Measurements from ENCODE around the gene CCR5.

Gene CCR5

GRCh38 chr3:46406443-46406787 is 35.7 kb downstream of the CCR5 start:
- Histone ChIP-seq H3K9ac (ENCODE audit: low read length) (peak overlapping the region; percentile 79), H3K36me3 (ENCODE audit: control insufficient read depth, insufficient read depth, low read length) (no peaks in the 10 kb centered on the region), H3K4me1 (ENCODE audit: control insufficient read depth, insufficient read depth, low read length) (peaks cover 34% of the 10 kb centered on the region), H3K4me3 (ENCODE audit: low read length) (peak overlapping the region; percentile 56), H3K9me3 (ENCODE audit: control insufficient read depth, low read length) (no peaks in the 10 kb centered on the region), H3K27me3 (ENCODE audit: control insufficient read depth, insufficient read depth, low read length) (no peaks in the 10 kb centered on the region)

GRCh38 chr3:46406788-46407611 is 36.3 kb downstream of the CCR5 start, which contains the start of the genes CCR5AS and CCRL2:
Gene CCR5AS (minus strand): TSS chr3:46407066.
Gene CCRL2 (plus strand): TSS chr3:46407259. CDS start chr3:46408080, 821 bp downstream.
- peak within 1 kb of the TSS; percentile 56 for H3K4me3 ChIP-seq (ENCODE audit: low read length)
- peaks cover 34% of the 10 kb centered on the region for H3K4me1 ChIP-seq (ENCODE audit: control insufficient read depth, insufficient read depth, low read length)
- H3K9me3 ChIP-seq (ENCODE audit: control insufficient read depth, low read length) = no peaks in the 10 kb centered on the region
- no peaks in the 10 kb centered on the region for H3K27me3 ChIP-seq (ENCODE audit: control insufficient read depth, insufficient read depth, low read length)
- peak within 1 kb of the TSS; percentile 79 for H3K9ac ChIP-seq (ENCODE audit: low read length)
- H3K36me3 ChIP-seq (ENCODE audit: control insufficient read depth, insufficient read depth, low read length) = no peaks in the 10 kb centered on the region

- H3K27me3 ChIP-seq (ENCODE audit: control insufficient read depth, insufficient read depth, low read length) = no peaks in the 10 kb centered on the region
- peak overlapping the region; percentile 56 for H3K4me3 ChIP-seq (ENCODE audit: low read length)
- H3K9ac ChIP-seq (ENCODE audit: low read length) = peak overlapping the region; percentile 79
- H3K36me3 ChIP-seq (ENCODE audit: control insufficient read depth, insufficient read depth, low read length) = no peaks in the 10 kb centered on the region
- H3K4me1 ChIP-seq (ENCODE audit: control insufficient read depth, insufficient read depth, low read length) = peaks cover 34% of the 10 kb centered on the region
- H3K9me3 ChIP-seq (ENCODE audit: control insufficient read depth, low read length) = no peaks in the 10 kb centered on the region
Measured at GRCh38 chr3:46407970-46408369, 37.2 kb downstream of the CCR5 start.

GRCh38 chr3:46408853-46409252 is 38.1 kb downstream of the CCR5 start:
- no peaks in the 10 kb centered on the region for H3K27me3 ChIP-seq (ENCODE audit: control insufficient read depth, insufficient read depth, low read length)
- no peaks in the 10 kb centered on the region for H3K36me3 ChIP-seq (ENCODE audit: control insufficient read depth, insufficient read depth, low read length)
- no peak overlapping the region for H3K4me3 ChIP-seq (ENCODE audit: low read length)
- H3K9ac ChIP-seq (ENCODE audit: low read length) = no peak overlapping the region
- H3K9me3 ChIP-seq (ENCODE audit: control insufficient read depth, low read length) = no peaks in the 10 kb centered on the region
- peaks cover 34% of the 10 kb centered on the region for H3K4me1 ChIP-seq (ENCODE audit: control insufficient read depth, insufficient read depth, low read length)

GRCh38 chr3:46409739-46410489 is 39.2 kb downstream of the CCR5 start:
- H3K36me3 ChIP-seq (ENCODE audit: control insufficient read depth, insufficient read depth, low read length) = no peaks in the 10 kb centered on the region
- no peaks in the 10 kb centered on the region for H3K27me3 ChIP-seq (ENCODE audit: control insufficient read depth, insufficient read depth, low read length)
- H3K9me3 ChIP-seq (ENCODE audit: control insufficient read depth, low read length) = no peaks in the 10 kb centered on the region
- no peak overlapping the region for H3K4me3 ChIP-seq (ENCODE audit: low read length)
- no peak overlapping the region for H3K9ac ChIP-seq (ENCODE audit: low read length)
- H3K4me1 ChIP-seq (ENCODE audit: control insufficient read depth, insufficient read depth, low read length) = peaks cover 28% of the 10 kb centered on the region

GRCh38 chr3:46410669-46411068 is 39.9 kb downstream of the CCR5 start:
- Histone ChIP-seq H3K36me3 (ENCODE audit: control insufficient read depth, insufficient read depth, low read length) (no peaks in the 10 kb centered on the region), H3K27me3 (ENCODE audit: control insufficient read depth, insufficient read depth, low read length) (no peaks in the 10 kb centered on the region), H3K9me3 (ENCODE audit: control insufficient read depth, low read length) (no peaks in the 10 kb centered on the region), H3K9ac (ENCODE audit: low read length) (no peak overlapping the region), H3K4me3 (ENCODE audit: low read length) (no peak overlapping the region), H3K4me1 (ENCODE audit: control insufficient read depth, insufficient read depth, low read length) (peaks cover 21% of the 10 kb centered on the region)

- H3K9ac ChIP-seq (ENCODE audit: low read length) = no peak overlapping the region
- H3K36me3 ChIP-seq (ENCODE audit: control insufficient read depth, insufficient read depth, low read length) = no peaks in the 10 kb centered on the region
- no peaks in the 10 kb centered on the region for H3K9me3 ChIP-seq (ENCODE audit: control insufficient read depth, low read length)
- no peak overlapping the region for H3K4me3 ChIP-seq (ENCODE audit: low read length)
- peaks cover 18% of the 10 kb centered on the region for H3K4me1 ChIP-seq (ENCODE audit: control insufficient read depth, insufficient read depth, low read length)
- no peaks in the 10 kb centered on the region for H3K27me3 ChIP-seq (ENCODE audit: control insufficient read depth, insufficient read depth, low read length)
Measured at GRCh38 chr3:46411271-46411670, 40.5 kb downstream of the CCR5 start.

GRCh38 chr3:46412786-46413298 is 42.1 kb downstream of the CCR5 start:
- H3K4me1 ChIP-seq (ENCODE audit: control insufficient read depth, insufficient read depth, low read length) = peaks cover 14% of the 10 kb centered on the region
- H3K4me3 ChIP-seq (ENCODE audit: low read length) = no peak overlapping the region
- H3K9ac ChIP-seq (ENCODE audit: low read length) = no peak overlapping the region
- H3K36me3 ChIP-seq (ENCODE audit: control insufficient read depth, insufficient read depth, low read length) = no peaks in the 10 kb centered on the region
- no peaks in the 10 kb centered on the region for H3K9me3 ChIP-seq (ENCODE audit: control insufficient read depth, low read length)
- H3K27me3 ChIP-seq (ENCODE audit: control insufficient read depth, insufficient read depth, low read length) = no peaks in the 10 kb centered on the region

GRCh38 chr3:46413951-46414350 is 43.2 kb downstream of the CCR5 start:
- Histone ChIP-seq H3K27me3 (ENCODE audit: control insufficient read depth, insufficient read depth, low read length) (no peaks in the 10 kb centered on the region), H3K9me3 (ENCODE audit: control insufficient read depth, low read length) (no peaks in the 10 kb centered on the region), H3K9ac (ENCODE audit: low read length) (no peak overlapping the region), H3K36me3 (ENCODE audit: control insufficient read depth, insufficient read depth, low read length) (no peaks in the 10 kb centered on the region), H3K4me1 (ENCODE audit: control insufficient read depth, insufficient read depth, low read length) (peaks cover 8% of the 10 kb centered on the region), H3K4me3 (ENCODE audit: low read length) (no peak overlapping the region)

GRCh38 chr3:46414739-46415138 is 44.0 kb downstream of the CCR5 start:
- no peaks in the 10 kb centered on the region for H3K36me3 ChIP-seq (ENCODE audit: control insufficient read depth, insufficient read depth, low read length)
- H3K4me3 ChIP-seq (ENCODE audit: low read length) = no peak overlapping the region
- H3K27me3 ChIP-seq (ENCODE audit: control insufficient read depth, insufficient read depth, low read length) = no peaks in the 10 kb centered on the region
- no peaks in the 10 kb centered on the region for H3K9me3 ChIP-seq (ENCODE audit: control insufficient read depth, low read length)
- H3K9ac ChIP-seq (ENCODE audit: low read length) = no peak overlapping the region
- peaks cover 8% of the 10 kb centered on the region for H3K4me1 ChIP-seq (ENCODE audit: control insufficient read depth, insufficient read depth, low read length)

GRCh38 chr3:46416125-46416810 is 45.5 kb downstream of the CCR5 start:
- H3K4me3 ChIP-seq (ENCODE audit: low read length) = no peak overlapping the region
- no peak overlapping the region for H3K9ac ChIP-seq (ENCODE audit: low read length)
- no peaks in the 10 kb centered on the region for H3K9me3 ChIP-seq (ENCODE audit: control insufficient read depth, low read length)
- H3K36me3 ChIP-seq (ENCODE audit: control insufficient read depth, insufficient read depth, low read length) = no peaks in the 10 kb centered on the region
- H3K4me1 ChIP-seq (ENCODE audit: control insufficient read depth, insufficient read depth, low read length) = peaks cover 8% of the 10 kb centered on the region
- H3K27me3 ChIP-seq (ENCODE audit: control insufficient read depth, insufficient read depth, low read length) = no peaks in the 10 kb centered on the region
